ENCODE results near the gene KHSRP. TPM values are rescaled to one million over a fixed set of nuclear protein-coding genes. Genes with fewer than 3 reads are reported as not detected.

KHSRP gene, protein sequence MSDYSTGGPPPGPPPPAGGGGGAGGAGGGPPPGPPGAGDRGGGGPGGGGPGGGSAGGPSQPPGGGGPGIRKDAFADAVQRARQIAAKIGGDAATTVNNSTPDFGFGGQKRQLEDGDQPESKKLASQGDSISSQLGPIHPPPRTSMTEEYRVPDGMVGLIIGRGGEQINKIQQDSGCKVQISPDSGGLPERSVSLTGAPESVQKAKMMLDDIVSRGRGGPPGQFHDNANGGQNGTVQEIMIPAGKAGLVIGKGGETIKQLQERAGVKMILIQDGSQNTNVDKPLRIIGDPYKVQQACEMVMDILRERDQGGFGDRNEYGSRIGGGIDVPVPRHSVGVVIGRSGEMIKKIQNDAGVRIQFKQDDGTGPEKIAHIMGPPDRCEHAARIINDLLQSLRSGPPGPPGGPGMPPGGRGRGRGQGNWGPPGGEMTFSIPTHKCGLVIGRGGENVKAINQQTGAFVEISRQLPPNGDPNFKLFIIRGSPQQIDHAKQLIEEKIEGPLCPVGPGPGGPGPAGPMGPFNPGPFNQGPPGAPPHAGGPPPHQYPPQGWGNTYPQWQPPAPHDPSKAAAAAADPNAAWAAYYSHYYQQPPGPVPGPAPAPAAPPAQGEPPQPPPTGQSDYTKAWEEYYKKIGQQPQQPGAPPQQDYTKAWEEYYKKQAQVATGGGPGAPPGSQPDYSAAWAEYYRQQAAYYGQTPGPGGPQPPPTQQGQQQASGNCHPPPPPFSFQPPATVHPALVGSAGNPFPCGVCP
- total RNA-seq: 100 to 1,000 TPM; 453 to 471 TPM

- CTCF ChIA-PET: interaction anchor here (1.2 to 1.6 kb wide), 4 partner anchors 52 to 76 kb away, joined by 3 to 5 read pairs (median 4); partner anchors contain the start of genes ALKBH7 and DENND1C
These were observed at the start of gene KHSRP for GRCh38 chr19:6424195-6424938. Gene KHSRP, minus strand, starts transcription at chr19:6424811. Its CDS starts 110 bp downstream, at chr19:6424701.

DNA sequence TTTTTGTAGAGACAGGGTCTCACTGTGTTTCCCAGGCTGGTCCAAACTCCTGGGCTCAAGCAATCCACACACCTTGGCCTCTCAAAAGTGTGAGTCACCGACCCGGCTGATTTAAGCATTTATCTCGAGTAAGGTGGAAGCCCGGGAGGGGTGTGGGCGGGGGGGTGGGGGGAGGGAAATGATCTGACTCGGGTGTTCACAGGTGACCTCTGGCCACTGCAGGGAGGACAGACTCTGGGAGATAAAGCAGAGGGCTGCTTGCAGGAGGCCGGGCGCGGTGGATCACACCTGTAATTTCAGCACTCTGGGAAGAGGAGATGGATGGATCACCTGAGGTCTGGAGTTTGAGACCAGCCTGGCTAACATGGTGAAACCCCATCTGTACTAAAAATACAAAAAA lies 49.0 kb upstream of the KHSRP start:
- ChIA-PET POLR2A (interaction anchor here (0.6 to 0.7 kb wide), 3 partner anchors 8 to 129 kb away, joined by 5 to 10 read pairs (median 7); no protein-coding TSS in a partner anchor), CTCF (no interaction called here)

More at GRCh38 chr19:6424195-6424938, at the start of gene KHSRP:
- POLR2A ChIA-PET: interaction anchor here (0.7 to 2.2 kb wide), 6 partner anchors 31 to 710 kb away, joined by 4 to 15 read pairs (median 6); partner anchors contain the start of genes ALKBH7, CLPP, DENND1C and GTF2F1

- ChIA-PET CTCF (interaction anchor here (0.7 kb wide), 1 partner anchor 90 kb away, joined by 3 read pairs; no protein-coding TSS in a partner anchor), POLR2A (interaction anchor here (1.1 kb wide), 1 partner anchor 9 kb away, joined by 3 read pairs; the partner anchor contains the start of gene DENND1C)
These were observed 48.1 kb upstream of the KHSRP start for GRCh38 chr19:6472713-6473112.

DNA sequence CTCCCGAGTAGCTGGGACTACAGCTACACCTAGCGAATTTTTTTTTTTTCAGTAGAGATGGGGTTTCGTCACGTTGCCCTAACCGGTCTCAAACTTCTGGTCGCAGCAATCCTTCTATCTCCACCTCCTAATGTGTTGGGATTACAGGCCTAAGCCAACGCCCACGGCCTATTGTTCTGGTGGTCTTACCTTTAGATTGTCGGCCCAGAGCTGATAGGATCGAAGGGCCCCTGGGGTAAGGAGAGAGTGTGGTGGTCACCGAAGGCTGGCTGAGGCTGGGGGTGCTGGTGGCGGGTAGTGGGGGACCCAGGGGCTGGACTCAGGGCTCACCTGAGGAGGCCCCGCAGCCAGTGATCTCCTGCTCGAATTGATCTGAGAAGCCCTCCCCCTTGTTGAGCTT lies 46.5 kb upstream of the KHSRP start:
- POLR2A ChIA-PET: no interaction called here
- CTCF ChIA-PET: no interaction called here

DNA sequence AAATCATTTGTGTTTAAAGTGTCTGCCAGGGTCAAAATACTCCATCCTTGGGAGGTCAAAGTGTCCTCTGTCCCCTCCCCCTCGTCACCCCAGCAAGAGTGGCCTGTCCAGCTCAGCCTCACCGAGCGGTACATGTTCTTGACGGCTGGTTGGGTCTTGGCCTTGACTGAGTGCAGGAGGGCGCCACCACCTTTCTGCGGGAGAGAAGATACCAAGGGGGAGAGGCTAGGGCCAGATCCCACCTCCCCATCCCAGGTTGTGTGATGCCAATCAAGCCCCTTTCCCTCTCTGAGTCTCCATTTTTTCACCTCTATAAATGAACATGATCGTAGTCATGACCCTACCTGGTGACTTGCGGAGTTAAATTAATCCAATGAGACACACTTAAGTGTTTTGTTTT lies 45.6 kb upstream of the KHSRP start:
- ChIA-PET POLR2A (no interaction called here), CTCF (no interaction called here)

DNA sequence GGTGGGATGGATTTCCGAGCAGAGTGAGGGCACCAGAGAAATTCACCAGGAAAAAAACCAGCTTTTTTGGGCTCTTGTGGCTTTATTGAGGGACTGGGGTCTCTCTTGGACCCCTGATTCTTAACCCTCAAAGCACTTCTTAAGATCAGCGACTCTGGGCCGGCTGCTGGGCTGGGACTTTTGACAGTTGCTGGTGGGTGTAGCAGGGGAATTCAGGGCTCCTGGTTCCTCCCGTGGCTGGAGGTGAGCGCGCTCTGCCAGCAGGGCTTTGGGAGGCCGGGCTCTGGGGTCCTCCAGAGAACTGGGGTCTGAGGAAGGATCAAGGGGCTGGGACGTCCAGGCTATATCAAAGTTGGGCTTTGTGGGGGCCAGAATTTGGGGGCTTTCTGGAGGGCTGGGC lies 42.8 kb upstream of the KHSRP start:
- CTCF ChIA-PET: no interaction called here
- POLR2A ChIA-PET: interaction anchor here (0.6 kb wide), 1 partner anchor 54 kb away, joined by 8 read pairs; no protein-coding TSS in a partner anchor

GRCh38 chr19:6466526-6467248 lies 42.1 kb upstream of the KHSRP start:
- ChIA-PET POLR2A (interaction anchor here (0.6 kb wide), 1 partner anchor 54 kb away, joined by 8 read pairs; no protein-coding TSS in a partner anchor), CTCF (interaction anchor here (1.4 kb wide), 1 partner anchor 15 kb away, joined by 3 read pairs; no protein-coding TSS in a partner anchor)

GRCh38 chr19:6465663-6466062 lies 41.1 kb upstream of the KHSRP start:
- ChIA-PET CTCF (interaction anchor here (0.6 to 1.4 kb wide), 2 partner anchors 16 to 24 kb away, joined by 3 read pairs; no protein-coding TSS in a partner anchor), POLR2A (interaction anchor here (0.5 kb wide), 1 partner anchor 8 kb away, joined by 7 read pairs; no protein-coding TSS in a partner anchor)

DNA sequence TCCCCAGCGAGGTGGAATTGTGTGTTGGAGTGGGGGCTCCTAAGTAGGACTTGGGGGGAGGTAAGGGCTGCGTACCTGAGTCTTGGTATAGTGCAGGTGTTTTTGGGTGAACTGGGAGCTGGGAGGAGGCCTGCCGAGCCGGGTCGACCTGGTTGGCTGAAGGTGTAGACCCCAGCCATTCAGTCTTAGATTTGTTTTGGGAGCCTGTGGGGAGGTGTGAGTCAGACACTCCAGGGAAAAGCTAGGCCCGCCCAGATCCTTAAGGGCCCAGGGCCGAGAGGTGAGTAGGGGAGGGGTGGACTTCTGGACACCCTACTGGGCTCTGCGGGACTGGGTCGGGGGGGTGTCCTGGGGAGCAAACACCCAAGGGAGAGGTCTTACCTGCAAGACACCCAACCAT lies 40.4 kb upstream of the KHSRP start:
- POLR2A ChIA-PET: interaction anchor here (0.5 kb wide), 1 partner anchor 9 kb away, joined by 7 read pairs; no protein-coding TSS in a partner anchor
- CTCF ChIA-PET: interaction anchor here (1.4 kb wide), 1 partner anchor 17 kb away, joined by 3 read pairs; no protein-coding TSS in a partner anchor

GRCh38 chr19:6464070-6464873 lies 39.7 kb upstream of the KHSRP start, which contains the start of gene CRB3:
Gene CRB3, plus strand, starts transcription at chr19:6464271. Its CDS starts 431 bp downstream, at chr19:6464702.
- CTCF ChIA-PET: interaction anchor here (0.7 kb wide), 1 partner anchor 75 kb away, joined by 4 read pairs; no protein-coding TSS in a partner anchor

GRCh38 chr19:6460099-6460884 lies 35.7 kb upstream of the KHSRP start:
- CTCF ChIA-PET: interaction anchor here (0.7 to 1.3 kb wide), 4 partner anchors 21 to 1189 kb away, joined by 3 to 4 read pairs (median 3); partner anchors contain the start of gene DENND1C
- POLR2A ChIA-PET: interaction anchor here (0.6 to 0.7 kb wide), 2 partner anchors 21 to 342 kb away, joined by 6 read pairs; partner anchors contain the start of gene DENND1C

More at GRCh38 chr19:6464070-6464873, 39.7 kb upstream of the KHSRP start, which contains the start of gene CRB3:
- POLR2A ChIA-PET: no interaction called here

DNA sequence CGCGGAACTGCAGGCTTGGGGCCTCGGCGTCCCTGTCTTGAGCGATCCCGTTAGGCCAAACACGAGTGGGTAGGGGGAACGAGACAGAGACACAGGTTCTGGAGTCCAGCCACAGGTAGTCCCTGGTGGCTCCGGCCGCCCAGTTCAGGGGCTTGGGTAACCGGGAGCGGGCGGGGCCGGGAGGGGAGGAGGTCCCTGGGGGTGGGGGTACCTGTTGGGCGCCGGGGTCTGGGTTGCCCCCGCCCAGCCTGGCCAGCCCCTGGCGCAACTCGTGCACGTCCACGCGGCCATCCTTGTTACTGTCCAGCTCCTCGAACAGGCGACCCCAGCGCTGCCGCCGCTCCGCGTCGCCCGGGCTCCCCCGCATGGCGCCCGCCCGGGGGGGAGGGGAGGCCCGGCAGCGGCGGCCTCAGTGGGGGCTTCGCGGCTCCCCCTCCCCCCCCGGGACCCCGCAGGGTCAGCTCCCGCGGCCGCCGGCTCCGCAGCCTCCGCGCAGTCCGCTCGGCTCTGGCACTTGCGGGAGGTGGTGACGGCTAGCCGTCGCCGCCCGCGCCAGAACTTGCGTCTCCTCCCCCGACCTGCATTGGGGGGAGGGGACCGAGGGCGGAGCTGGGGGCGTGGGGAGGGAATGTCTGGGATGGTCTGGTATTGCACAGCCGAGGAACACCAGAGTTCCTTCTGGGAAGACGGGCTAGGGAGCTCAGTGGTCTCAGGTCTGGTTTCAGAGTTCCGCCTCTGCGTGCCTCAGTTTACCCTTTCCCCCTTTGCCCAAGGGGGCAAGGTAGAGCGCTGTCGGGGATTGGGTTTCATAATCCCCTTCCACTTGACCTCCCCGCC lies 34.9 kb upstream of the KHSRP start, which contains the start of gene SLC25A23:
SLC25A23 (minus strand) TSS at position 531 of the 837 bp plus-strand sequence; CDS start at position 367, 164 bp downstream.
- CTCF ChIA-PET: interaction anchor here (1.3 to 1.9 kb wide), 2 partner anchors 22 to 404 kb away, joined by 4 read pairs; partner anchors contain the start of gene DENND1C
- POLR2A ChIA-PET: interaction anchor here (0.6 to 0.9 kb wide), 2 partner anchors 16 to 75 kb away, joined by 3 to 5 read pairs; no protein-coding TSS in a partner anchor

DNA sequence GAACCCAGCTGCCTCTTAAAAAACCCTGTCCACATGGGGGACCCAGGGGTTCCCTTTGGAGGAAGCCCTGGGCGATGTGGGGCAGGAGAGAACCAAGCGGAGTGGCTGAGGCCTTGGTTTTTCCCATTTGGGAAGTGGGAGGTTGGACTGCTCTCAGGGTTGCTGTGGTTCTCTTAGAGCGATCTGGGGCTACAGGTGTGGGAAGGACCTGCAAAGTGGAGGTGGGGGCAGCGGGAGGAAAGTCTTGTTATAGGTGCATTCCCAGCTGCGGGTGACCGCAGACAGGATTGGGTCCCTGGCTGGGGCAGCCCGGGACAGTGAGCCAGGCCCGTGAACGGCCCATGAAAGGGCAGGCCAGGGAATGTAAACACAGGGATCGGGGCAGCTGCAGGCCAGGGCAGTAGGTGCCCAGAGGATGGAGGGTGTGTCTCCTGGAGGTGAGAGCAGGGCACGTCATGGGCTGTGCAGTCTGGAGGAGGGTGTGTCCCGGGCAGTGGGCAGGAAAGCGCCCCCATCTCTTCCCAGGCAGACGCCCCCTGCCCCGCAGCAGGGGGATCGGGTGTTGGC lies 34.2 kb upstream of the KHSRP start:
- ChIA-PET CTCF (interaction anchor here (1.3 to 1.9 kb wide), 2 partner anchors 23 to 405 kb away, joined by 4 read pairs; partner anchors contain the start of gene DENND1C), POLR2A (interaction anchor here (0.9 kb wide), 1 partner anchor 75 kb away, joined by 5 read pairs; no protein-coding TSS in a partner anchor)

DNA sequence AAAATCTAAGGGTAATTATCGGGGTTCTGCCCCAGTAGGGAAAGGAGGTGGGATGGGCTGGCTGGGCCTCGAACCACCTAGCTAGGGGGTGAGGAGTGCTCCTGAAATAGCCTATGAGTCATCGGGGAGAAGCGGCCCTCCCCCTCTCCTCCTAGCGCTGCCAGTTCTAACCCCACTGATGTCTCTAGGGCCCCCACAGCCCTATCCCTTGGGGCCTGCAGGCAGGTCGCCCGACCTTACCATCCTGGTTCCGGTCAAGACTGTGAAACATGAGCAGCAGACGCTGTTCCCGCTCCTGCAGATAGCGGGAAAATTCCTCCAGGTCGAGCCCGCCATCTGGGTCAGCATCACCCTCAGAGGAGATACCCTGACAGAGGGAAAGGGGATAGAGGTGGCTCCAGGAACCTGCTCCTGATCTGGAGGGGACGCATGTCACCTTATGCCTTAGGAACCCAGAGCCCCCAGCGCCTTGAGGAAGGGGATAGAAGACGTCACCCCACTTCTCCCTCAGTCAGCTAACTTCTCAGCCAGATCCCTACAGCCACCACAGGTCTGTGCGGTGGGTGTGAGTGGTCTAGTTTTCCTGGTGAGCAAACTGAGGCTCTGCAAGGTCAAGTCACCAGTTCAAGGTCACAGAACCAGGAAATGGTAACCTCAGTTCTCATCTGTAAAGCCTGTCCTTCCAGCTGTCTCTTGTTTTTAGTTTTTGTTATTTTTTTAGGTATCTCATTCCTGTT lies 33.5 kb upstream of the KHSRP start:
- POLR2A ChIA-PET: no interaction called here
- CTCF ChIA-PET: interaction anchor here (1.9 kb wide), 1 partner anchor 405 kb away, joined by 4 read pairs; no protein-coding TSS in a partner anchor
